GM12878 (cell line): ENCODE results near the gene BMPR2. TPM values are rescaled to one million over a fixed set of nuclear protein-coding genes. Genes with fewer than 3 reads are reported as not detected.

Experiments
- ATF7 ChIP-seq: fragments of 450-650 bp; IDR thresholded peaks from 2 replicates; pipeline ENCODE4 v1.6.1; 2016; ENCODE audit warnings: low read depth, mild to moderate bottlenecking
- BMI1 ChIP-seq: fragments of 450-650 bp; IDR thresholded peaks from 2 replicates; pipeline ENCODE4 v1.6.1; 2016; ENCODE audit warnings: mild to moderate bottlenecking, moderate library complexity, borderline replicate concordance
- CBFB ChIP-seq: IDR thresholded peaks from 2 replicates; pipeline ENCODE4 v1.6.1; 2016; ENCODE audit warnings: antibody characterized with exemption, low read depth
- FOXK2 ChIP-seq: fragments of 450-650 bp; IDR thresholded peaks from 2 replicates; pipeline ENCODE4 v1.6.1; 2017; ENCODE audit warnings: mild to moderate bottlenecking, moderate library complexity
- JUND ChIP-seq: IDR thresholded peaks from 2 replicates; pipeline ENCODE4 v1.6.1; 2012; ENCODE audit warnings: low read depth, mild to moderate bottlenecking, low read length, improper control_type of control experiment, moderate library complexity
- MTA2 ChIP-seq: fragments of 450-650 bp; IDR thresholded peaks from 2 replicates; pipeline ENCODE4 v1.6.1; 2016; ENCODE audit warnings: low read depth, mild to moderate bottlenecking, moderate library complexity
- NR2C1 ChIP-seq: fragments of 450-650 bp; IDR thresholded peaks from 2 replicates; pipeline ENCODE4 v1.6.1; 2017; ENCODE audit warnings: antibody characterized with exemption, mild to moderate bottlenecking, moderate library complexity
- PAX5 ChIP-seq: IDR thresholded peaks from 2 replicates; pipeline ENCODE4 v1.6.1; 2011; ENCODE audit warnings: low read depth, low read length, borderline replicate concordance
- RELA ChIP-seq: fragments of 450-650 bp; IDR thresholded peaks from 2 replicates; pipeline ENCODE4 v1.8.0; 2014; ENCODE audit warnings: borderline replicate concordance; ENCODE audit not compliant: partially characterized antibody
- TCF12 ChIP-seq: IDR thresholded peaks from 2 replicates; pipeline ENCODE4 v1.6.1; 2011; ENCODE audit warnings: low read depth, mild to moderate bottlenecking, low read length
- WRNIP1 ChIP-seq: IDR thresholded peaks from 2 replicates; pipeline ENCODE4 v1.6.1; 2011; ENCODE audit warnings: low read depth, low read length, improper control_type of control experiment, borderline replicate concordance
- ZNF622 ChIP-seq: fragments of 450-650 bp; IDR thresholded peaks from 2 replicates; pipeline ENCODE4 v1.6.1; 2017; ENCODE audit warnings: mild to moderate bottlenecking, inconsistent platforms
- polyA plus RNA-seq, 11 experiments: library from polyadenylated mRNA; depleted of rRNA in 4 of 11; unstranded in 6 of 11; stranded (reverse) in 5 of 11; fragments of >200 nt; fragmentation: Nextera tagmentation in 4 of 11; fragmentation: Illumina TruSeq in 1 of 11; extraction: Ambion mirVana in 4 of 11; extraction: Trizol in 1 of 11; gene quantifications; 1 replicate in 1 of 11; 2 replicates in 10 of 11; pipeline versions ENCODE4 v1.2.1 to v1.2.3, GENCODE V29; 2011 to 2016; ENCODE audit warnings: inconsistent platforms in 2 of 11, missing spikeins in 2 of 11, low read depth in 1 of 11
- total RNA-seq, 4 experiments: library from RNA; depleted of rRNA in 3 of 4; stranded (reverse); fragments of >200 nt in 3 of 4; fragmentation: Illumina TruSeq in 1 of 4; extraction: Trizol in 1 of 4; gene quantifications; 2 replicates each; pipeline versions ENCODE4 v1.2.1 to v1.2.3, GENCODE V29; 2013 to 2021
- TF ChIP-seq, protein P1 (sequence below): fragments of 450-650 bp; IDR thresholded peaks from 2 replicates; pipeline ENCODE4 v1.6.1; 2017; ENCODE audit warnings: mild to moderate bottlenecking, low read depth, inconsistent platforms; ENCODE audit not compliant: poor library complexity, severe bottlenecking
- TF ChIP-seq, protein P2 (sequence below): IDR thresholded peaks from 2 replicates; pipeline ENCODE4 v1.6.1; 2012; ENCODE audit warnings: low read depth, low read length, improper control_type of control experiment

Gene BMPR2
- total and polyA plus RNA-seq, 10 of the 15 experiments (the other 5 are each of a cell fraction or from before 2014, with no cell fraction given) = 2.4 to 33.0 (median 7.1) TPM

DNA sequence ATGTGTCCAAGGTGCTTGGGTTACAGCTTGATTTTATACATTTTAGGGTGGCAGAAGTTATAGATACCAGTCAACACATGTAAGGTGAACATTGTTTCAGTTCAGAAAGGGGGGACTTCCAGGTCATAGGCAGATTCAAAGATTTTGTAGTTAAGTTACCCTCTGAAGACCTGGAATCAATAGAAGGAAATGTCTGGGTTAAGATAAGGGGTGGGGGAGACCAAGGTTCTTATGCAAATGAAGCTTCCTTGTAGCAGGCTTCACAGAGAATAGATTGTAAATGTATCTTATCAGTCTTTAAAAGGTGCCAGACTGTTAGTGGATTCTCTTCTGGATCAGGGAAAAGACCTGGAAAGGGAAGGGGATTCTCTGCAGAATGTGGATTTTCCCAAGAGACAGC lies 42.4 kb downstream of the BMPR2 start (continued):
- TF ChIP-seq, protein P1, sequence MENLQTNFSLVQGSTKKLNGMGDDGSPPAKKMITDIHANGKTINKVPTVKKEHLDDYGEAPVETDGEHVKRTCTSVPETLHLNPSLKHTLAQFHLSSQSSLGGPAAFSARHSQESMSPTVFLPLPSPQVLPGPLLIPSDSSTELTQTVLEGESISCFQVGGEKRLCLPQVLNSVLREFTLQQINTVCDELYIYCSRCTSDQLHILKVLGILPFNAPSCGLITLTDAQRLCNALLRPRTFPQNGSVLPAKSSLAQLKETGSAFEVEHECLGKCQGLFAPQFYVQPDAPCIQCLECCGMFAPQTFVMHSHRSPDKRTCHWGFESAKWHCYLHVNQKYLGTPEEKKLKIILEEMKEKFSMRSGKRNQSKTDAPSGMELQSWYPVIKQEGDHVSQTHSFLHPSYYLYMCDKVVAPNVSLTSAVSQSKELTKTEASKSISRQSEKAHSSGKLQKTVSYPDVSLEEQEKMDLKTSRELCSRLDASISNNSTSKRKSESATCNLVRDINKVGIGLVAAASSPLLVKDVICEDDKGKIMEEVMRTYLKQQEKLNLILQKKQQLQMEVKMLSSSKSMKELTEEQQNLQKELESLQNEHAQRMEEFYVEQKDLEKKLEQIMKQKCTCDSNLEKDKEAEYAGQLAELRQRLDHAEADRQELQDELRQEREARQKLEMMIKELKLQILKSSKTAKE = no peak
- TF ChIP-seq WRNIP1 = no peak
- TF ChIP-seq RELA = no peak
- TF ChIP-seq, protein P2, sequence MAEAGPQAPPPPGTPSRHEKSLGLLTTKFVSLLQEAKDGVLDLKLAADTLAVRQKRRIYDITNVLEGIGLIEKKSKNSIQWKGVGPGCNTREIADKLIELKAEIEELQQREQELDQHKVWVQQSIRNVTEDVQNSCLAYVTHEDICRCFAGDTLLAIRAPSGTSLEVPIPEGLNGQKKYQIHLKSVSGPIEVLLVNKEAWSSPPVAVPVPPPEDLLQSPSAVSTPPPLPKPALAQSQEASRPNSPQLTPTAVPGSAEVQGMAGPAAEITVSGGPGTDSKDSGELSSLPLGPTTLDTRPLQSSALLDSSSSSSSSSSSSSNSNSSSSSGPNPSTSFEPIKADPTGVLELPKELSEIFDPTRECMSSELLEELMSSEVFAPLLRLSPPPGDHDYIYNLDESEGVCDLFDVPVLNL = no peak
- no peak for TF ChIP-seq MTA2
- TF ChIP-seq ATF7 = no peak
- TF ChIP-seq TCF12 = no peak
- no peak for TF ChIP-seq JUND
- TF ChIP-seq BMI1 = no peak
- no peak for TF ChIP-seq PAX5
- TF ChIP-seq NR2C1 = no peak
- no peak for TF ChIP-seq FOXK2
- TF ChIP-seq ZNF622 = no peak
- TF ChIP-seq CBFB = no peak
